ENCODE results near the gene CSNK2A1.

DNA sequence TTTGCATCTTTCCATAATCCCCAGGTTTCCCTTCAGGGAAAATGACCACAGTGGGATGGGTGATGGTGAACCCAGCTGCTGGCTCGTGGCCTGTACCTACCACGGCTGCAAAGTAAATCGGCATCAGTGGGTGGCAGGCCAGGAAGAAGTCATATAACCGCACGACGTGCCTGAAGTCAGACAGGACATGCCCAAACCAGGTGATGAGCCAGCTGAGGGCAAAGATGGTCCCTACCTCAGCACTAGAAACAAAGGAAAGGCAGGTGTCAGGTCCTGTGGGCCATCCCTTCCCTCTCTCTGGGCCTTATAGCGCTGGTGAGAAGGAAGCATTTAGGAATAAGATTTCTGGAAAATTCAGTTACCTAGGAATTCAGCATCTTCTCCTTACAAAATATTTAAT lies 103.4 kb downstream of the CSNK2A1 start:
- TF ChIP-seq EP300 (IDR thresholded peaks at IDR 0.05) (no peak), POLR2AphosphoS5 (IDR thresholded peaks at IDR 0.05) (no peak), POLR2A (IDR thresholded peaks at IDR 0.05) (no peak), CTCF (IDR thresholded peaks at IDR 0.05) (no peak)
